Activated T-cell treated with anti-CD3 and anti-CD28 coated beads, Interleukin-2, amount 50 U/mL, for 72 hours (primary cell): Measurements from ENCODE around the gene CNTD1. TPM values are rescaled to one million over a fixed set of nuclear protein-coding genes. Genes with fewer than 3 reads are reported as not detected.

Experiments
- total RNA-seq, 2 donors: library from RNA; stranded (reverse); gene quantifications; one replicate each; pipeline ENCODE4 v1.2.3, GENCODE V29; 2022

The CNTD1 gene
- total RNA-seq, 2 donors from 2014 or later = 0.22 to 0.32 TPM

Other genes starting within 250 kb of the CNTD1 start
- gene HSD17B1, start 245.9 kb upstream of the CNTD1 start, total RNA-seq = 1 to 10 TPM; 1.3 to 1.8 TPM
- gene COASY, start 236.7 kb upstream of the CNTD1 start, total RNA-seq = 10 to 100 TPM; 98.2 to 98.5 TPM
- 10 to 100 TPM; 38.8 to 41.2 TPM for gene MLX, start 231.8 kb upstream of the CNTD1 start, total RNA-seq
- 10 to 100 TPM; 31.7 to 40.7 TPM for gene PSMC3IP, start 221.1 kb upstream of the CNTD1 start, total RNA-seq
- gene RETREG3, start 189.5 kb upstream of the CNTD1 start, total RNA-seq = 10 to 100 TPM; 41.5 to 42.6 TPM
- 10 to 100 TPM; 42.3 to 51.5 TPM for gene TUBG1, start 189.2 kb upstream of the CNTD1 start, total RNA-seq
- 10 to 100 TPM in 1 of 2 donors, 1 to 10 TPM in 1; 8.1 to 11.2 TPM for gene TUBG2, start 139.6 kb upstream of the CNTD1 start, total RNA-seq
- 1 to 10 TPM; 1.2 to 1.9 TPM for gene PLEKHH3, start 121.9 kb upstream of the CNTD1 start, total RNA-seq
- gene CCR10, start 117.0 kb upstream of the CNTD1 start, total RNA-seq = under 1 TPM in 1 of 2 donors, not detected in 1; 0.83 TPM
- gene CNTNAP1, start 116.3 kb upstream of the CNTD1 start, total RNA-seq = 1 to 10 TPM in 1 of 2 donors, under 1 TPM in 1; 0.53 to 1.3 TPM
- gene EZH1, start 53.8 kb upstream of the CNTD1 start, total RNA-seq = 10 to 100 TPM; 40.9 to 45.9 TPM
- gene RAMP2, start 37.6 kb upstream of the CNTD1 start, total RNA-seq = not detected
- gene VPS25, start 25.4 kb upstream of the CNTD1 start, total RNA-seq = 10 to 100 TPM; 64.4 to 71.6 TPM
- 1 to 10 TPM; 1.0 to 1.1 TPM for gene WNK4, start 18.3 kb upstream of the CNTD1 start, total RNA-seq
- 10 to 100 TPM; 21.9 to 23.9 TPM for gene COA3, start 157 bp upstream of the CNTD1 start, total RNA-seq
- 100 to 1,000 TPM in 1 of 2 donors, 10 to 100 TPM in 1; 98.4 to 100 TPM for gene BECN1, start 25.4 kb downstream of the CNTD1 start, total RNA-seq
- gene PSME3, start 34.5 kb downstream of the CNTD1 start, total RNA-seq = 10 to 100 TPM; 87.4 to 91.2 TPM
- gene AOC2, start 45.7 kb downstream of the CNTD1 start, total RNA-seq = 10 to 100 TPM in 1 of 2 donors, 1 to 10 TPM in 1; 8.8 to 11.5 TPM
- gene AOC3, start 52.3 kb downstream of the CNTD1 start, total RNA-seq = 1 to 10 TPM; 6.8 to 9.4 TPM
- gene G6PC1, start 101.9 kb downstream of the CNTD1 start, total RNA-seq = not detected
- gene AARSD1, start 165.6 kb downstream of the CNTD1 start, total RNA-seq = 10 to 100 TPM; 50.7 to 52.2 TPM
- gene PTGES3L, start 181.2 kb downstream of the CNTD1 start, total RNA-seq = under 1 TPM; 0.36 to 0.95 TPM
- gene RUNDC1, start 181.7 kb downstream of the CNTD1 start, total RNA-seq = 10 to 100 TPM in 1 of 2 donors, 1 to 10 TPM in 1; 10.0 to 11.5 TPM
- gene RPL27, start 199.6 kb downstream of the CNTD1 start, total RNA-seq = 1,000 to 10,000 TPM; 1,142 to 1,191 TPM
- gene IFI35, start 207.9 kb downstream of the CNTD1 start, total RNA-seq = 10 to 100 TPM; 28.3 to 63.3 TPM
- 10 to 100 TPM; 13.2 to 23.2 TPM for gene VAT1, start 223.5 kb downstream of the CNTD1 start, total RNA-seq
- gene RND2, start 226.4 kb downstream of the CNTD1 start, total RNA-seq = not detected